HG02943 (cell line): Measurements from ENCODE around the gene OR2S2.
"Not testable (repeated sequence)": the region's sequence is repeated elsewhere in the genome, so short reads cannot be mapped to it uniquely, and the experiment has no call there.

Experiments
- ATAC-seq: cut with Tn5 transposase; IDR thresholded peaks from one replicate; pipeline ENCODE4 v1.9.1; 2021; ENCODE audit warnings: mild to moderate bottlenecking, low read depth, moderate library complexity; ENCODE audit not compliant: unreplicated experiment

Gene OR2S2

DNA sequence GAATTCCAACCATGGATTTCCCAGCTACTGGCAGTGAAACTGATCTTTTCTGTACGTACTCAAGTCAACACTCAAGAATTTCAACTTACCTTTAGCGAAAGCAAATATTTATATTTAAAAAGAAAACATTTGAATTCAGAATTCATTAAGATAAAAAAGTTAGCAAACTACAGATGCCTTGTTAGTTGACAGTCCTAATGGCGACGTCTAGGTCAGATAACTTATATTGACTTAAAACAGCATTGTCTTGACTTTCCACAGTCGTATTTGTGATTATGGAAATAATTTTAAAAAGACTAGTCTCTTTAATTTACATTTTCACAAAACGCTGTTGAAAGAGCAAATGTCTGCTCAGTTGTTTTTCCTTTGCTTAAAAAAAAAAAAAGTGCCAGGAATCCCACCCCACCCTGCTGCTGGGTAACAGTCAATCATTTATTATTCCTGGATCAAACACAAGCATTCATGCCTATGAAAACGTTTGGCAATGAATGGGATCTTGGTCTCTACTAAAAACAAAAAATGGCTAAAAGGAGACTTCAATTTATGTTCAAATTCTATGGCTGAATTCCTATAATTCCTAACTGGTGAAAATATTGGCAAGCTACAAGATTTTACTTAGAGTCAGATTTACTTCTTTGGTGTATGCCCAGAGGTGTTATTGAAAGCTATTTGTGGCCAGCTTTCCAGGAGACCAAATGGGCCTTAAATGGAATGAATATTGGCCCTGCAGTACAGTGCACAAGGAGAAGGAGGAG, 22.0 kb downstream of the OR2S2 start:
- ATAC-seq: no peak

DNA sequence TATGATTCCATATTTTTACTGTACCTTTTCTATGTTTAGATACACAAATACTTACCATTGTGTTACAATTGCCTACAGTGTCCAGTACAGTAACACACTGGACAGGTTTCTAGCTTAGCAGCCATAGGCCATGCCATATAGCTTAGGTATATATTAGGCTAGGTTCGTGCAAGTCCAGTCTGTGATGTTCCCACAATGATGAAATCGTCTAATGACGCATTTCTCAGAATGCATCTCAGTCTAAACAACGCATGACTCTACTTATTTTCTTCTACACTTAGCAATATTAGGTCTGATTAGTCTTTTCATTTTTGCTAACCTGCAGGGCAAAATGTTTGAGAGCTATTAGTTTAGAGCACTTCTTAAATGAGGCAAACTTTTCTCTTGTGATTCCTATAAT, 22.7 kb downstream of the OR2S2 start:
- no peak for ATAC-seq

DNA sequence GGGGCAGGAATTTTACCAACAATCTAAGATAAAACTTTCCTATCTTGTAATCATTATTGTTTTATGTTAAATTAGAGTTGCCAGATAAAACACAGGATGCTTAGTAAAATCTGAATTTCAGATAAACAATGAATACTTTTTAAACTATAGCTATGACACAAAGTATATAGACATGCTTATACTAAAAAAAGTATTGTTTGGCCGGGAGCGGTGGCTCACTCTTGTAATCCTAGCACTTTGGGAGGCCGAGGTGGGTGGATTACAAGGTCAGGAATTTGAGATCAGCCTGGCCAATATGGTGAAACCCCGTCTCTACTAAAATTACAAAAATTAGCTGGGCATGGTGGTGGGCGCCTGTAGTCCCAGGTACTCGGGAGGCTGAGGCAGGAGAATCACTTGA, 23.9 kb downstream of the OR2S2 start:
- ATAC-seq: not testable (repeated sequence)

DNA sequence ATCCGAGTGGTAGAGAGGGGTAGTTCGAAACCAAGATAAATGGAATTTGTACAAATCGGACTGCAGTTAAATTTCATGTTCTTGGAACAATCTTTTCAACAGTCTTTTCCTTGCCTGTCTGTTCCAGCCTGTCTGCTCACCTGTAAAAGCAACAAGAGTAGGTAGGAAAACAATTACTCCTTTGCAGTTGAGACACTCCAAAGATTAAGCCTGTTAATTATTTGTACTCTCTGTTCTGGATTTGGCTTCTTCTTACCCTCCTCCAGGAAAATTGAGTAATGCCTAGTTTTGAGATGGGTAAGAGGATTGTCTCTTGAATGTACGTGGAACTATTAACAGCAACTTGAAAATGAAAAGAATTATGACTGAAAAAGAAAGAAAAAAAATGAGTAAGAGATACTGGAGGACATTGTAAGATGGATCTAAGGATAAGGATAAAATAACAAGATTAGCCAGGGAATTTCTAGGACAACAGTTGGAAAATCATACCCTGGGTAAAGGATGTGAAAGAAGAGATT, 24.3 kb downstream of the OR2S2 start:
- ATAC-seq: no peak

DNA sequence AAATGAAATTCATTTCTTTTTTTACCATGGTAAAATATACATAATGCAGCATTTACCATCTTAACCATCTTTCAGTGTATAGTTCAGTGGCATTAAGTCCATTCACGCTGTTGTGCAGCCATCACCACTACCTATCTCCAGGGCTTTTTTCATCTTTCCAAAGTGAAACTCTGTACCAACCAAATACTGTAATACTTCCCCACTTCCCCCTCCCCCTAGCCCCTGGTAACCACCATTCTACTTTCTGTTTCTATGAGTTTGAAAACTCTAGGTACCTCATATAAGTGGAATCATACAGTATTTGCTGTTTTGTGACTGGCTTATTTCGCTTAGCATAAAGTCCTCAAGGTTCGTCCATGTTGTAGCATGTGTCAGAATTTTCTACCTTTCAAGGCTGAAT, 25.2 kb downstream of the OR2S2 start:
- no peak for ATAC-seq

DNA sequence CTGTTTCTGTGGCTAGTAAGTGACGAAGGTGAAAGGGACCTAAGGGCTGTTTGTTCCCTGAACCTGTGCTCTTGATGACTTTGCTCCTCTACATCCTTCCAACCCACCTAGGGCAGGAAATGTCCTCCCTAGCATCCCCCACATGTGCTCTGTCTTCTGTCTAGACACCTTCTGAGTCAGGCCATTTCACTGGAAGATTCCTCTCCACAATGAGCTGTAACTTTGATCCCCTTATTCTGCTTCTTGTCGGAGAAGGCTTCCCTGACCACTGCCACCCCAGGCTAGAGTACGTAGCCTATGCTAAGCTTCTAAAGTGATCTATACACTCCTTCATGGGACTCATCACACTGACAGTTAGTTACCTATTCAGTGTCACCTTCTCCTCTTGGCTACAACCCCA, 27.0 kb downstream of the OR2S2 start:
- ATAC-seq: no peak

DNA sequence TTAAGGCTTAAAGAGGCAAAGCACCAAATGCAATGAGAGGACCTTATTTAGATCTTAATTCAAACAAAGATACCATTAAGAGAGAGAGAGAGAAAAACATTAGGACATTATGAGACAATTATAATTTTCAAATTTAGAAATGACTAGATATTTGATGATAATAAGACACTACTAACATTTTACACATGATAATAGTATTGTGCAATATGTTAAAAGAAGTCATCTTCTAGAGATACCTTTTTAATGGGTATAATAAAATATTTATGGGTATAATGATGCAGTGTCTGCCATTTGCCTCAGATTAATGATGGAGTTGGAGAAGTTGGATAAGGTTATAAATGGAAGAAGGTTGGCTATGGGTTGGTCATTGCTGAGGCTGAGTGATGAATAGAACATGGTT, 27.4 kb downstream of the OR2S2 start:
- no peak for ATAC-seq

DNA sequence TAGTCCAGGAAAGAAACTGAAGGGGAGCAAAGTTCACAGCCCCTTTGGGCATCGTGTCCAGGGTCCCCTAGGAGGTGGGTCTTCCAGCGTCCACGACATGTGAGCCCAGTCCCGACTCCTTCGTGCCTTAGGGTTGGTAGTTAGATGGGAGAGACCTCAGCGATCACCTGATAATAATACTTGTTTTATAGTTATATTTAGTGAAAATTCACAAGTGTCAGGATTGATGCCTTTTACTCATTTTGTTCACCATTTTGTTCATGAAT, 28.6 kb downstream of the OR2S2 start:
- ATAC-seq: no peak

DNA sequence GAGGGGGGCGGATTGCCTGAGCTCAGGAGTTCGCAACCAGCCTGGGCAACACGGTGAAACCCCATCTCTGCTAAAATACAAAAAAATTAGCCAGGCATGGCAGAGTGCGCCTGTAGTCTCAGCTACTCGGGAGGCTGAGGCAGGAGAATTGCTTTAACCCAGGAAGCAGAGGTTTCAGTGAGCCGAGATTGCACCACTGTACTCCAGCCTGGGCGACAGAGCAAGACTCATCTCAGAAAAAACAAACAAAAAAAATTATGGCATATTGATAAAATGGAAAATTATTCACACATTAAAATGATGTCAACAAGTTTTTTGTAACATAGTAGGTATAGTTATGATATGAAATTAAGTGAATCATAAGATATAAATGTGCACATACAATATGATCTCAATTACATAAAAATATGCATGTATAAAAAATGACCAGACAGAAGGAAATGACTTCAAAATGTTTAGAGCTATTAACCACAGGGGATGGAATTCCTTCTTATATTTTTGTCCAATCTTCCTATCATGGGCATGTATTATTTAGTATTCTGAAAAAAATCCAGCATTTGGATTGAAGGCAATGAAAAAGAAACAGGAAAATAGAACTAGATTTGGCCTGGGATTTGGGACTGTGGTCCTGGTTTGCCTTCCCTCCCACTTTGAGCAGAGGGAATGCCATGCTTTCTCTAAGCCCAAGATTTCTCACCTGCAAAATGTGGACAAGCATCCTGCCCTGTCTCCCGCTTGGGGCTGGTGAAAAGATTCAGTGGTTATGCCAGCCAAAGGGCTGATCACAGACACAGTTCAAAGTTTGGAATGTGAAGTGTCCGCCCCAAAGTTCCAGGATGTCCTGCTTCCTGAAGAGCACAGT, 29.1 kb downstream of the OR2S2 start:
- ATAC-seq: no peak

DNA sequence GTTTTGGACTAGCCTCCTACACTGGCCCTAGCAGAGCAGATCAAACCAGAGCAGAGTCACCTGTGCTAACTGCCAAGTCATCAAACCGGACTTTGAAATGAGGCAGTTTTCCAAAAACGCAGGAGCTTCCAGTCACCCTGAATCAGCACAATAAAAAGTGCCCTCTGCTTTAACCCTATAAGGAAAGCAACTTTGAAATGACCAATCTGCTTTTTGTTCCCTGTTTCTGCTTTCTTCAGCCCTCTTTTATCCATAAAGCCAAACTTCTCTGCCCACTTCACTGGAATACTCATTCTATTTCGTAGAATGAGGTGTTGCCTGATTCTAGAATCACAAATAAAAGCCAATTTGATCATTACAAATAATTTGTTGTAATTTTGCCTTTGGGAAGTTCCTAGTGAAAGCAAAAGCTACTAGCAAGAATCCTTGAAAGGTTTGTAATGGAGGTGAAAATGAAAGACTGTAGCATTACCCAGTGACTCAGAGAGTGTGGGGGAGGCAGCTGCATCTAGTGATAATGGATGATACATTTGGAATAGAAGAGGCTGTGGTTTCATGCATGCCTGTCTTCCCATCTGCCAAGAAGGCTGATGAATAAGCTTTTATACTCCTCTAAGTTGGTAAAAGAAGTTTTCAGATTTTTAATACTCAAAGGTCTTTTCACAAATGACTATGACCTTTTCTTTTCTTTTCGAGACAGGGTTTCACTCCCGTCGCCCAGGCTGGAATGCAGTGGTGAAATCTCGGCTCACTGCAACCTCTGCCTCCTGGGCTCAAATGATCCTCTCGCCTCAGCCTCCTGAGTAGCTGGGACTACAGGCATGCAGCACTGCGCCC, 33.8 kb downstream of the OR2S2 start:
- ATAC-seq: no peak

DNA sequence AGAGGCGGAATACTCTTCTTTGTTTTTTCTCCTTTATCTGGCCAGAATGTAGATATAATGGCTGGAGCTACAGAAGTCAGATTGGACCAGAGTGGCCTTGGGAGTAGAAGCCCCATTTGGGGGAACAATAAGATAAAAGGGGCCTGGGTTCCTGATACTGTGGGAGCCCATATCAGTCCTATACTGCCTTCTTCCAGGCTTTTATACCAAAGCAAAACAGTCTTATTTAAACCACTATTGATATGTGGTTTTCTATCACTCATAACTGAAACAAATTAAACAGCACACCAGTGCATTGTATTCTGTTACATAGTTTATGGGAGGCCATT, 34.4 kb downstream of the OR2S2 start:
- ATAC-seq: no peak

DNA sequence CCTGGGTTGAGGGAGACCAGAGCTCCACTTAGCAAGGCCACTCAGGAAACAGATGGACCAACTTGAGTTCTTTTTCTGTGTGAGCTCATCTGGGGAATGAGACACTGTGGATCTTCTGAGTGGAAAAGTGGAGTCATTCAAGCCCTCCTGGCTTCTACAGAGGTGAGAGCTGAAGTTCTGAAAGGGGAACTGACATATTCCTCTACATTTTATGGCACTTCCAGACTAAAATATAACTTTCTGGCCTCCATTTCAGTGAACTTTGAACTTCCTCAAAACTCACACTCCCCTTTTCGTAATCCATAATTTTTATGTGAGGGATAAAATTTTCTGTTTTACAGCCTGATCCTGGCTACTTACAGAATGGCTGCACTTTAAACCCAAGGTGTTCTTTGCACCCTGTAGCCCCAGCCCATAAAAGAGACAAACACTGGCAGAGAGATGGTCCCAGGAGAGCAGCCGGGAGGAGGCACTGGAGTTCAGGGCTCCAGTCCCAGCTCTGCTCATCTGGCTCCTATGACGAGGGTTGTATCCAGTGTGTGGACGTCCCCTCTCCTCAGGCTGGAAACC, 37.8 kb downstream of the OR2S2 start:
- no peak for ATAC-seq

DNA sequence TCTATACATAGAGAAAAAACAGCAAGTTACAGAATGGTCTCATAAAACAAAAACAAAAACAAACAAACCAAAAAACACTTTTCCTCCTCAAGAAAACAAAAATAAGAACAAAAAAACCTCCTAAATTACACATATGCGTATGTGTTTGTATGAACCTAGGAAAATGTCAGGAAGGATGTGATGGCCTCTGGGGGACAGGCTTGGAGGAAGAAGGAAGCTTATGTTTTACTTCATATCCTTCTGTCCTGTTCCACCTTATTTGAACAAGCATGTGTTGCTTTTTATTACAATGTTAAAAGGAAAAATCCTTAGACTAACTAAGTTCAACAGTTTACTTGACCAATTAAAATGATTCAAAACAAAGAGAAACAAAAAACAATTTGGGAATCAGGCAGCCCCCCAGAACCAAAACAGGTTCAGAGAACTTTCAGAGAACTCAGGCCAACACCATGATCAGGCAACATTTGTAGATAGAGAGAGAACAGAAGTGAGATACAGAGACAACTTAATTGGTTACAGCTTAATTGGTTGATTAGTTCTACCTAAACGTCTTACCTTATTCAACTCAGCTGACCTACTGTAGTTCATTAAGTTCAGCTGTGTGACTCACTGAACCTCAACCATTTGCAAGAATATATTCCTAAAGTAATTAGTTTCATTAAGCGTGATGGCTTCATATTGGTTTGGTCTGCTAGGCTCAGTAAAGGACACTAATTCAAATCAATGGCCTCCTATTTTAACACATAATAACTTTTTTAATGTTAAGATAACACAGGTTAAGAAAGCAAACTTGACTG, 38.5 kb downstream of the OR2S2 start:
- no peak for ATAC-seq

DNA sequence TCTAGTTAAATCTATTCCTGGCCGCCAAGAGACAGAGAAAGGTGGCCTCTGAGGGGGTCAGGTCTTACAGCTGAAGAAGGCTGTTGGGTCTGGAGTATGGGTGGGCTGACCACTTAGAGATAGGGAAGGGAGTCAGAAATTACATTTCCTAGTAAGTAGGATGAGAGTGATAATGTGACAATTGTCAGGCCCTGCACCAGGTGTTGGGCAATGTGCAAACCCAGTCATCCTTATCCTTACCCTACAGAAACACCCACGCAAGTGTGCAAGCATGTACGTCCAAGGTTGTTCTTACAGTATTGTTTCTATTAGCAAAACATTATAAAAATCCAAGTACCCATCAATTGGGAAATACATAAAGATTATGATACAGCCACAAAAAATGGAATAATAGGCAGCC, 39.2 kb downstream of the OR2S2 start:
- ATAC-seq: no peak

DNA sequence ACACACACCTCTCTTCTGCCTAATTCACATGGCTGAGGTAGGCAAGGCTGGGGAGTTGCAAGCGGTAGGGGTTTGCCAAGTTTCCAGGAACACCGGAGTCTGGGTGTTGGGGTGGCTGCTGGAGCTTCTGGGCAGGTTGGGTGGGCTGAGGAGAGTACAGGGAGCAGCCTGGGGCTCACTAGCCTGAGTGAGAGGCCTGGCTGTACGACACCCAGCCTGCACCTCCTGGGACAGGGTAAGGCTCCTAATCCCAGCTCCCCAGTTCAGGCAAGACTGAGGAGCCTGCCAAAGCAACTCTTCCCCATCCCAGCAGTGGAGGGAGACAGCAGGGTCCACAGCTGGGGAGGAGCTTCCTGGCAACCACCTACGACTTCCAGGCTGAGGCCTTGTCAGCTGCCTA, 40.7 kb downstream of the OR2S2 start:
- no peak for ATAC-seq

DNA sequence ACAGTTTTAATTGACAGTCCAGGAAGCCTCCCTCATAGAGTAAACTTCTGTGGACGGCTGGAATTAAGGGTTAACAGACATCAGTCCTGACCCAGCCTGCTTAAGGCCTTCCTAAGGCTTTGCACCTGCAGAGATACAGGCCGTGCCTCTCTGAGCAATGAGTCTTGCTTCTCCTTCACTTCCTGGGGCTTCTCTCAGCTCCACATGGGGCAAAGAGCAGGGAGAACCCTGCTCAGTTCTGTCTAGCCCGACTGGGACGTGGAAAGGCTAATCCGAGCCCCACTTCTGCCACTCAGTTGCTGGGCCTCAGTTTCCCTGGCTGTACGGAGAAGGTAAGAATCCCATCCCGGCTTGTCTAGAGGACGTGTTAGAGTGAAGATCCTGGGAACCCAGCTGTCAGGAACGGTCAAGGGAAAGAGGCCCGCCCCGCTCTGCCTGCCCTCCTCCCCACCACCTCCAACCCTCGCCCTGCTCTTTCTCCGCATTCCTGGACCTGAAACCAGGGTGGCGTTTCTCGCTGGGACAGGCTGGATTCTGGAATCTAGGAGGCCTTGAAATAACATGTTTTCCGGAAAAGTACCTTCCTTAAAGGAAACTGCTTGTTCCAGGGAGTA, 42.2 kb downstream of the OR2S2 start:
- no peak for ATAC-seq

DNA sequence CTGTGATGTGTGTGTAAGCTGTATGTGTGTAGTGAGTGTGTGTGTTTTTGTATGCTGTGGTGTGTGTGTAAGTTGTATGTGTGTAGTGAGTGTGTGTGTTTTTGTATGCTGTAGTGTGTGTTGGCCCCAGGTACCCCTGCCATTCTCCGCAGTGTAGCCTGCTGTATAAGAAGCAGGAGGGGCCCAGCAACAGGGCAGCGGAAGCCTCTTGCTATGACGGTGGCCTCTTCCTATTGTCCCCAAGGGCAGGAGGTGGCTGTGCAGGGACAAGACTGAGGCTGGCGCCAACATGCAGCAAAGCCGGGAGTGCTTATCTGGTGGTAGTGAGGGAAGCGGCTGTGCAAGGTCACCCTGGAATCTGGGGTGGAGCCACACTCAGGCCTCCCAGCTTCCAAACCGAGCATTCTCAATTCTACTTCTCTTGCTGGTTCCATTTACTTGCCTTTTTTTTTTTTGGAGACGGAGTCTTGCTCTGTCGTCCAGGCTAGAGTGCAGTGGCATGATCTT, 43.6 kb downstream of the OR2S2 start:
- ATAC-seq: no peak

DNA sequence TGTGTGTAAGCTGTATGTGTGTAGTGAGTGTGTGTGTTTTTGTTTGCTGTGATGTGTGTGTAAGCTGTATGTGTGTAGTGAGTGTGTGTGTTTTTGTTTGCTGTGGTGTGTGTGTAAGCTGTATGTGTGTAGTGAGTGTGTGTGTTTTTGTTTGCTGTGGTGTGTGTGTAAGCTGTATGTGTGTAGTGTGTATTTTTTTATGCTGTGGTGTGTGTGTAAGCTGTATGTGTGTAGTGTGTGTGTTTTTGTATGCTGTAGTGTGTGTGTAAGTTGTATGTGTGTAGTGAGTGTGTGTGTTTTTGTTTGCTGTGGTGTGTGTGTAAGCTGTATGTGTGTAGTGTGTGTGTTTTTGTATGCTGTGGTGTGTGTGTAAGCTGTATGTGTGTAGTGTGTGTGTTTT, 44.5 kb downstream of the OR2S2 start:
- ATAC-seq: not testable (repeated sequence)

DNA sequence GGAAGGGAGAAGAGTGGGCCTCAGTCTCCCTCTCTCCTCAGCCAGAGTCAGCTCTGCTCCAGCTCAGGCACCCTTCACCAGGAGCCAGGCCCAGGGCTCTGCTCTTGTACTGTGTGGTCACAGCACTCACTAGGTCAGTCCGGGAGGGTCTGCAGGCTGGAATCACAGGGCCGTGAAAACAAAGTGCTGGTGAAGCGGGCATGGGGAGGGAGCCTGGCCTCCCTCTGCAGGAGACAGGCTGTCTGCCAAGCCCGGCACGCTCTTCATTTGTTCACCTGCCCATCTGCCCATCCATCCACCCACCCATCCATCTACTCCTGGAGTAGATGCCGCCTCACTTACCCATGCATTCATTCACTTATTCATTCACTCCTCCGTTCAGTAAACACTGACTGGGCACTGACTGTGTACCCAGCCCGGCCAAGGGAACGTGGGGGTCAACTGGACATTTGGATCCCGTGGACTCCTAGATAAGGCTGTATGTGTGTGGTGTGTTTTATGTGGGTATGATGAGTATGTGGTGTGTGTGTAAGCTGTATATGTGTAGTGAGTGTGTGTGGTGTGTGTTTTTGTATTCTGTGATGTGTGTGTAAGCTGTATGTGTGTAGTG, 45.1 kb downstream of the OR2S2 start:
- no peak for ATAC-seq
